Upper lobe of left lung (tissue), 6 donors: ENCODE data around the gene TFF1. TPM values are rescaled to one million over a fixed set of nuclear protein-coding genes. Genes with fewer than 3 reads are reported as not detected.
A peak's percentile ranks its signal among the peaks of the same experiment; 100 is the strongest.

Source experiments
- ATAC-seq, 2 donors: fragments of 200-7000 bp; cut with Tn5 transposase; one replicate each; pipeline ENCODE4 v1.9.1; 2022; ENCODE audit warnings: mild to moderate bottlenecking in 2 of 2, moderate library complexity in 2 of 2; ENCODE audit not compliant: low FRiP score in 2 of 2
- DNase-seq, 2 donors: peaks; one replicate each; pipeline ENCODE4 v3.0.0-alpha.2; 2019 to 2020
- H3K27ac ChIP-seq, 4 donors: fragments of 200-600 bp; sonication (generic); one replicate each; pipeline ENCODE4 v1.5.1; 2016 to 2019
- H3K27me3 ChIP-seq, 4 donors: fragments of 200-600 bp; sonication (generic); one replicate each; pipeline ENCODE4 v1.5.1; 2017 to 2019
- H3K36me3 ChIP-seq, 4 donors: fragments of 200-600 bp; sonication (generic); one replicate each; pipeline ENCODE4 v1.5.1; 2016 to 2019
- H3K4me1 ChIP-seq, 4 donors: fragments of 200-600 bp; sonication (generic); one replicate each; pipeline ENCODE4 v1.5.1; 2018 to 2019
- H3K4me3 ChIP-seq, 4 donors: fragments of 200-600 bp; sonication (generic); one replicate each; pipeline ENCODE4 v1.5.1; 2017 to 2019; ENCODE audit warnings: mild to moderate bottlenecking in 2 of 4, moderate library complexity in 1 of 4
- H3K9me3 ChIP-seq, 4 donors: fragments of 200-600 bp; sonication (generic); one replicate each; pipeline ENCODE4 v1.5.1; 2018 to 2019
- EP300 ChIP-seq, 4 donors: sonication (generic); formaldehyde crosslinking; IDR thresholded peaks; one replicate each; pipeline ENCODE4 v1.5.1; 2017; ENCODE audit warnings: antibody characterized with exemption in 4 of 4, control low read depth in 2 of 4
- POLR2A ChIP-seq, 4 donors: fragments of 450-650 bp; IDR thresholded peaks; one replicate each; pipeline ENCODE4 v1.5.1; 2016 to 2017; ENCODE audit warnings: antibody characterized with exemption in 4 of 4, mild to moderate bottlenecking in 2 of 4
- POLR2AphosphoS5 ChIP-seq, 2 donors: sonication (generic); formaldehyde crosslinking; IDR thresholded peaks; one replicate each; pipeline ENCODE4 v1.5.1; 2017; ENCODE audit warnings: antibody characterized with exemption in 2 of 2
- WGBS, 2 donors: methylation state at CpG; one replicate each; pipeline ENCODE4 v1.1.5; 2017 to 2018; 5-methylcytosine and 5-hydroxymethylcytosine counted together
- total RNA-seq, 6 donors: library from RNA; depleted of rRNA in 4 of 6; stranded (reverse); fragments of >200 nt in 4 of 6; gene quantifications; one replicate each; pipeline versions ENCODE4 v1.1.0 to v1.2.1, GENCODE V29; 2016 to 2021
- TF ChIP-seq, protein P1 (sequence below), 6 experiments: fragments of 450-650 bp in 4 of 6; fragments of 200-600 bp in 2 of 6; sonication (generic) in 2 of 6; IDR thresholded peaks; one replicate each; pipeline ENCODE4 v1.5.1; 2016 to 2019; ENCODE audit warnings: antibody characterized with exemption in 6 of 6
- donor health status: DM: no; HTN: no; CAD: no; lungs with moderate emphysema.
- donor health status: DM: no; HTN: yes; CAD: no; lungs with severe emphysema.

Gene TFF1
- total RNA-seq, 6 donors from 2014 or later = 0.72 to 0.84 TPM; not detected in 4

DNA sequence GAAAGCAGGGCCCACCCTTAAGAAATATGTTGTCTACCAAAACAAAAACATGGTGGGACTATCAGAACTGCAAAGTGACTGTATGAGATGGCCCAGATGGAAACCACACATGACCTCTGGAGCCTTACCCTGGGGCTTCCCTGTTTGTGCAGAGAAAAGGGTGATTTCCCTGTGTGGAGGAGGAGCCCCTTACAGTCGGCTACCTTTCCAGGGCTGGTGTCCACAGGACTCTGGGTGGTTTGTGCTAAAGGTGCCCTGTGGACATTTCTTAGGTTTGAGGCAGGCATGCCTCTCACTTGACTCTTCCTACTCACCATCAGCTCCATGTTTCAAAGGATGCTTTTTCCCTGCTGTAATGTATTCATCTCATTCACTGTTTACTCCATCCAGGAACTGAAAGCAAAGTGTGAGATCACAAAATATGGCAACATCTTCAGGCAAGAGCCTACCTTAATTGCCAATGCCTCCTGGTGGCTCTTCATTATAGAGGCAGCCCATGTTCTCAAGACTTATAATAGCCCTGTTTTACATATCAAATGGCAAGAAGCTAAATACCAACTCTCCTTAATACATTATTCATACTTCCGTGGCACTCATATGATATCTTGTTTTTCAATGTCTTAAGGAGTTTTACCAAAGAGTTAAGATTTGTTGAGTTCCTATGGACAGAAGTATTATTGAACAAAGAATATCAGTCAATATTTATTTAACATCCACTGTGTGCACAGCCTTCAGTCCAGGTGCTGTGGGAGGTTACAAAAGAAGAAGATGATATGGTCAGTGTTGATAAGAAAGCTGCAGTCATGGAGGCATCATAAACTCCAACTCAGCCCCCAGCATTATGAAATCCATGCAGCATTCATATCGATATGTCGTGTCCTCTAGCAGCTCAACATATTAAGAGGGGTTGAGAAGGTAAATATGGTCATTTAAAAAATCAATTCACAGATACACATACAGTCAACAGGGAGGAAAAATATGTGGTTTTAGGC lies 35.7 kb downstream of the TFF1 start:
- H3K4me3 ChIP-seq = no peak overlapping the region
- no peaks in the 10 kb centered on the region for H3K36me3 ChIP-seq
- H3K9me3 ChIP-seq = peaks cover 0 to 3% (median 0%) of the 10 kb centered on the region in 4 donors
- H3K27ac ChIP-seq = no peak overlapping the region
- no peaks in the 10 kb centered on the region for H3K27me3 ChIP-seq
- DNase-seq (no peak), ATAC-seq (no peak)
- 78 to 83% methylated on average over 4 of the region's 4 CpGs for WGBS, 2 donors
- TF ChIP-seq POLR2A (IDR thresholded peaks at IDR 0.05) (no peak), POLR2AphosphoS5 (IDR thresholded peaks at IDR 0.05) (no peak), EP300 (IDR thresholded peaks at IDR 0.05) (no peak)
- TF ChIP-seq, protein P1, sequence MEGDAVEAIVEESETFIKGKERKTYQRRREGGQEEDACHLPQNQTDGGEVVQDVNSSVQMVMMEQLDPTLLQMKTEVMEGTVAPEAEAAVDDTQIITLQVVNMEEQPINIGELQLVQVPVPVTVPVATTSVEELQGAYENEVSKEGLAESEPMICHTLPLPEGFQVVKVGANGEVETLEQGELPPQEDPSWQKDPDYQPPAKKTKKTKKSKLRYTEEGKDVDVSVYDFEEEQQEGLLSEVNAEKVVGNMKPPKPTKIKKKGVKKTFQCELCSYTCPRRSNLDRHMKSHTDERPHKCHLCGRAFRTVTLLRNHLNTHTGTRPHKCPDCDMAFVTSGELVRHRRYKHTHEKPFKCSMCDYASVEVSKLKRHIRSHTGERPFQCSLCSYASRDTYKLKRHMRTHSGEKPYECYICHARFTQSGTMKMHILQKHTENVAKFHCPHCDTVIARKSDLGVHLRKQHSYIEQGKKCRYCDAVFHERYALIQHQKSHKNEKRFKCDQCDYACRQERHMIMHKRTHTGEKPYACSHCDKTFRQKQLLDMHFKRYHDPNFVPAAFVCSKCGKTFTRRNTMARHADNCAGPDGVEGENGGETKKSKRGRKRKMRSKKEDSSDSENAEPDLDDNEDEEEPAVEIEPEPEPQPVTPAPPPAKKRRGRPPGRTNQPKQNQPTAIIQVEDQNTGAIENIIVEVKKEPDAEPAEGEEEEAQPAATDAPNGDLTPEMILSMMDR (IDR thresholded peaks at IDR 0.05) = no peak
- no peaks in the 10 kb centered on the region for H3K4me1 ChIP-seq

DNA sequence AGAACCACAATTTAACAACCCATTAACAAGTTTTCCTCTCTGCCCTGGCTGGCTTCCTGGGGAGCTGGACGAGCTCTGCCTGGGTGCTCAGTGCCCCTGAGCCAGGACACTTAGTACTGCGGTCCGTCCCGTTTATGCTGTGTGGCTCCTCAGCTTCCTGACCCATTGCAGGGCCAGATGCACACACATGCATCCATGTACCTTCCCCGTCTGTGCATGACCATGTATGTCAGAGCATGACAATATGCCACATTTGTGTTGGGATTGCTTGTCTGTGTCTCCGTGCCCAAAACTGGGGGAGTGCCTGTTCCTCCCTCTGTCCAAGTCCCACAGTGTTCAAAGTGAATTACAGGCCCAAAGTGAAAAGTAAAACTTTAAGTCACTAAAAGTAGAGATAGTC lies 41.4 kb downstream of the TFF1 start:
- Histone ChIP-seq H3K27me3 (no peaks in the 10 kb centered on the region), H3K4me1 (peaks cover 0 to 2% (median under 1%) of the 10 kb centered on the region in 4 donors), H3K27ac (no peak overlapping the region), H3K36me3 (no peaks in the 10 kb centered on the region), H3K4me3 (no peak overlapping the region), H3K9me3 (no peaks in the 10 kb centered on the region)
- ATAC-seq (no peak), DNase-seq (no peak)
- WGBS, 2 donors = 82 to 86% methylated on average over 6 of the region's 6 CpGs
- TF ChIP-seq EP300 (IDR thresholded peaks at IDR 0.05) (no peak), POLR2A (IDR thresholded peaks at IDR 0.05) (no peak)

DNA sequence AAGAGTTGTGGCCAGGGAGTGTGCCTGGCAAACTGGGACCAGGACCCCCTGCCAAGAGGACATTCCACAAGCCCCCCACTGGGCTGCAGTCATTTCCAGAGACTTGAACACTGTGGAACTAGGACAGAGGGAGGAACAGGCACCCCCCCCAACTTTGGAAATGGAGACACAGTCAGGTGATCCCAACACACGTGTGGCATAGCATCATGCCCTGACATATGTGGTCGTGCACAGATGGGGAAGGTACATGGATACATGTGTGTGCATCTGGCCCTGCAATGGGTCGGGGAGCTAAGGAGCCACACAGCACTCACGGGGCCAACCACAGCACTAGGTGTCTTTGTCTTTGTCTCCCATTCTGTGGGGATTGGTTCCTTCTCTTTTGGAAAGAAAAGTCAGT lies 44.5 kb downstream of the TFF1 start:
- H3K4me3 ChIP-seq = no peak overlapping the region
- no peak overlapping the region for H3K27ac ChIP-seq
- H3K9me3 ChIP-seq = no peaks in the 10 kb centered on the region
- H3K4me1 ChIP-seq = peaks cover 0 to 12% (median 5%) of the 10 kb centered on the region in 4 donors
- ATAC-seq = no peak
- no peaks in the 10 kb centered on the region for H3K36me3 ChIP-seq
- no peaks in the 10 kb centered on the region for H3K27me3 ChIP-seq
- no peak for DNase-seq
- no peak for TF ChIP-seq POLR2AphosphoS5 (IDR thresholded peaks at IDR 0.05)
- no peak for TF ChIP-seq EP300 (IDR thresholded peaks at IDR 0.05)
- no peak for TF ChIP-seq POLR2A (IDR thresholded peaks at IDR 0.05)
- TF ChIP-seq, protein P1 (IDR thresholded peaks at IDR 0.05) = no peak
- WGBS, 2 donors = 93 to 97% methylated on average over 4 of the region's 4 CpGs

DNA sequence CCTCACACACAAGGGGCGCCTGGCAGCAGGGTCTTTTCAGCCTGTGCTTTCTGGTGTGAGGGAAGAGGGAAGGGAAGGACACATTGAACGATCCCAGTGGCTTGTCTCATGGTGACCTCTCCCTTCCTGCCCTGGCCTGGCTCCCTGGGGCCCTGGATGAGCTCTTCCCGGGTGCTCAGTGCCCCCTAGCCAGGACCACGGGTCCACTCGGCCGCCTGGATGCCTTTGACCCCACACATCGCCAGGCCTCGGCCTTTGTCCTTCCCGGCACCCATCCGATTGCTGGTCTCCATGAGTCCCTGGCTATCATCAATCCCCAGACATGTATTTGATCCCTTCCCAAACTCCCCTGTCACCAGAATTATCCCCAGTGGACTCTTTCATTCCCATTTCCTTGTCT lies 45.1 kb downstream of the TFF1 start:
- Histone ChIP-seq H3K9me3 (no peaks in the 10 kb centered on the region), H3K4me3 (no peak overlapping the region), H3K27ac (no peak overlapping the region), H3K36me3 (no peaks in the 10 kb centered on the region), H3K4me1 (peaks cover 0 to 12% (median 5%) of the 10 kb centered on the region in 4 donors), H3K27me3 (no peaks in the 10 kb centered on the region)
- TF ChIP-seq EP300 (IDR thresholded peaks at IDR 0.05) = no peak
- TF ChIP-seq, protein P1 (IDR thresholded peaks at IDR 0.05) = no peak
- TF ChIP-seq POLR2AphosphoS5 (IDR thresholded peaks at IDR 0.05) = no peak
- TF ChIP-seq POLR2A (IDR thresholded peaks at IDR 0.05) = no peak
- no peak for ATAC-seq
- 87 to 100% methylated on average over 7 to 10 of the region's 10 CpGs for WGBS, 2 donors
- peak in 1 of 2 donors; percentile 34 for DNase-seq

DNA sequence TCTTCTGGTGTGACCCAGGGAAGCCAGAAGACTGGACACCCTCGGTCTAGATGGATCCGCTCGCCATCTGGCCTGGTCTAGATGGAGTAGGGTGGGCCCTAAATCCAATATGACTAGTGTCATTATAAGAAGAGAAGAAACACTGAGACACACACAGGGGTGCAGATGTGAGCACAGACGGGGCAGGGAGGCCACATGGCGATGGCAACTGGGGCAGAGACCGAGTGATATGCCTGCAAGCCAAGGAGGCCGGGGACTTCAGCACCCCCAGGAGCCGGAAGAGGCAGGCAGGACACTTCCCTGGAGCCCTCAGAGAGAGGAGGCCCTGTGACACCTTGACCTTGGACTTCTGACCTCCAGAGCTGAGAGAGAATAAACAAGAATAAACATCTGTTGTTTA lies 45.5 kb downstream of the TFF1 start:
- Histone ChIP-seq H3K27ac (no peak overlapping the region), H3K4me1 (peaks cover 0 to 12% (median 5%) of the 10 kb centered on the region in 4 donors), H3K4me3 (no peak overlapping the region), H3K36me3 (no peaks in the 10 kb centered on the region), H3K9me3 (no peaks in the 10 kb centered on the region), H3K27me3 (no peaks in the 10 kb centered on the region)
- no peak for TF ChIP-seq POLR2A (IDR thresholded peaks at IDR 0.05)
- no peak for TF ChIP-seq POLR2AphosphoS5 (IDR thresholded peaks at IDR 0.05)
- TF ChIP-seq, protein P1 (IDR thresholded peaks at IDR 0.05) = no peak
- no peak for TF ChIP-seq EP300 (IDR thresholded peaks at IDR 0.05)
- peak in 1 of 2 donors; percentile 21 for DNase-seq
- WGBS, 2 donors = 94 to 96% methylated on average over 8 of the region's 8 CpGs
- no peak for ATAC-seq
